UCSD-AML1 (cell line): ENCODE data around the gene BBS9.

Experiments used
- DNase-seq: peaks from one replicate; lab custom pipeline; 2025; ENCODE audit not compliant: unreplicated experiment; lab: John Stamatoyannopoulos, UW

Gene BBS9

GRCh38 chr7:33118383-33118782 is 11.0 kb upstream of the BBS9 start:
- no peak for DNase-seq

- DNase-seq, result no peak
Measured at GRCh38 chr7:33127085-33127484, 2.3 kb upstream of the BBS9 start.

- DNase-seq, result no peak
Measured at GRCh38 chr7:33128631-33128989, 754 bp upstream of the BBS9 start.

- no peak for DNase-seq
Measured at GRCh38 chr7:33129806-33130153, 416 bp downstream of the BBS9 start.

- no peak for DNase-seq
Measured at GRCh38 chr7:33130184-33130583, 820 bp downstream of the BBS9 start.

- no peak for DNase-seq
Measured at GRCh38 chr7:33137103-33137502, 7.7 kb downstream of the BBS9 start.

- no peak for DNase-seq
Measured at GRCh38 chr7:33142585-33142984, 13.2 kb downstream of the BBS9 start.

GRCh38 chr7:33143996-33144718 is 14.8 kb downstream of the BBS9 start:
- DNase-seq, result no peak

GRCh38 chr7:33145156-33145555 is 15.8 kb downstream of the BBS9 start:
- no peak for DNase-seq

GRCh38 chr7:33152087-33152486 is 22.7 kb downstream of the BBS9 start:
- DNase-seq, result no peak

GRCh38 chr7:33155811-33156210 is 26.4 kb downstream of the BBS9 start:
- DNase-seq, result no peak

- no peak for DNase-seq
Measured at GRCh38 chr7:33156441-33156840, 27.1 kb downstream of the BBS9 start.

GRCh38 chr7:33157311-33157710 is 27.9 kb downstream of the BBS9 start:
- no peak for DNase-seq

GRCh38 chr7:33157781-33158180 is 28.4 kb downstream of the BBS9 start:
- no peak for DNase-seq

- no peak for DNase-seq
Measured at GRCh38 chr7:33177876-33178275, 48.5 kb downstream of the BBS9 start.

GRCh38 chr7:33179519-33179918 is 50.2 kb downstream of the BBS9 start:
- no peak for DNase-seq

- DNase-seq, result no peak
Measured at GRCh38 chr7:33183504-33183903, 54.1 kb downstream of the BBS9 start.

GRCh38 chr7:33184828-33185227 is 55.5 kb downstream of the BBS9 start:
- no peak for DNase-seq

- DNase-seq, result no peak
Measured at GRCh38 chr7:33185786-33186185, 56.4 kb downstream of the BBS9 start.

- DNase-seq, result no peak
Measured at GRCh38 chr7:33186192-33186591, 56.8 kb downstream of the BBS9 start.

- DNase-seq, result no peak
Measured at GRCh38 chr7:33190688-33191304, 61.4 kb downstream of the BBS9 start.

GRCh38 chr7:33191340-33191739 is 62.0 kb downstream of the BBS9 start:
- DNase-seq, result no peak

GRCh38 chr7:33192695-33193291 is 63.4 kb downstream of the BBS9 start:
- no peak for DNase-seq
